ENCODE results near the gene IMPDH2.

The IMPDH2 gene

DNA sequence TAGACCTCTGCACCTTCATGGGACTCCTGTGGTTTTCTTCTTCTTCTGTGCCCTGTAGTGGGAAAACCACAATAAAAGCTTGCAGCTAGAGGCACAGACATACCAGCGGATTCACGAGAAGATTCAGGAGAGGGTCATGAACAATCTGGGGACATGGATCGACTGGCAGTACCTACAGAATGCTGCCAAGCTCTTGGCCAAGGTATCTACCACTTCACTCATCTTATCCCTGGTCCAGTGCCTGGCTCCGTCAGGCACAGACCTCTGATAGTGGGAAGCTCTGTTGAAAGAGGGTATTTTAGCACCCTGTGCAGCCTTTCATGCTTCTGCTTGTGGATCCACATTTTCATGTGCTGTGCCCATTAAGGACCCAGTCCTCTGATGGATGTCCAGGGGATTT, 48.9 kb downstream of the IMPDH2 start:
- DNase-seq (ENCODE audit: low spot score) = no peak

- DNase-seq (ENCODE audit: low spot score) = no peak
Measured at GRCh38 chr3:48979451-48979850, 49.7 kb downstream of the IMPDH2 start.
